SU-DHL-6 (cell line): ENCODE measurements around the gene TMEM63B.

Experiments
- EZH2phosphoT487 ChIP-seq: fragments of 200-600 bp; sonication (generic), shearing (Covaris generic); conservative IDR thresholded peaks from 2 replicates; pipeline ENCODE4 v1.6.1; 2018; ENCODE audit warnings: mild to moderate bottlenecking, antibody characterized with exemption, low read length, moderate library complexity, mixed read lengths
- TF ChIP-seq, protein P1 (sequence below): fragments of 200-600 bp; sonication (generic); IDR thresholded peaks from one replicate; pipeline ENCODE4 v1.5.1; 2017; ENCODE audit warnings: antibody characterized with exemption, mild to moderate bottlenecking, low read length, moderate library complexity; ENCODE audit not compliant: insufficient read depth, poor library complexity, severe bottlenecking

DNA sequence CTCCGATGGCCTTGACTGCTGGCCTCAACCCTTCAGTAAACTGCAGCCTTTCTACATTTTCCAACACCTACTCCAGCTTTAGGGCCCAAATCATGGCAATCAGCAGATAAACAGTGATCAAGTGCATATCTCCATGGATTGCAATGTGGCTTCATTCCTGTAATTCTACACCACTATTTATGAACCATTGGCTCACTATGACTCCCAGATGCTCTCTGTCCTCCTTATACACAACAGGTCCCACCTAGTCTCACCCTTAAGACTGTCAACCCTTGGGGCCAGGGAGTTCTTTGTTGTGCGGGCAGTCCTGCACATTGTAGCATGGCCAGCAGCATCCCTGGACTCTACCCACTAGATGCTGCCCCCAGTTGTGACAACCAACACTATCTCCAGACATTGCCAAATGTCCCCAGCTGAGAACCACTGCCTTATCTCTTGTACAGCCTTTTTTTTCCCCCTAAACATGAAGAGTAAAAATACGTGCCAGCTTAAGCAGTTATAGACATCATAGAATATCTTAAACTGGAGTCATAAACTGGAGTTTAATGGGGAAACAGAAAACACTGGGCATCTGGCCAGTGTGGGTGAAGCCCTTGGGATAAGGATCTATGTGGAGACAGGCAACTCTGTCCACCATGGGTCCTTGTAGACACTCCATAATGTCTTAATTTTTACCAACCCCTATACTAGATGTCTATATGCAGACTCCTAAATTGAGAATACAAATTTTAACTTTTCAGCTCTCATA, 21.2 kb upstream of the TMEM63B start:
- TF ChIP-seq, protein P1, sequence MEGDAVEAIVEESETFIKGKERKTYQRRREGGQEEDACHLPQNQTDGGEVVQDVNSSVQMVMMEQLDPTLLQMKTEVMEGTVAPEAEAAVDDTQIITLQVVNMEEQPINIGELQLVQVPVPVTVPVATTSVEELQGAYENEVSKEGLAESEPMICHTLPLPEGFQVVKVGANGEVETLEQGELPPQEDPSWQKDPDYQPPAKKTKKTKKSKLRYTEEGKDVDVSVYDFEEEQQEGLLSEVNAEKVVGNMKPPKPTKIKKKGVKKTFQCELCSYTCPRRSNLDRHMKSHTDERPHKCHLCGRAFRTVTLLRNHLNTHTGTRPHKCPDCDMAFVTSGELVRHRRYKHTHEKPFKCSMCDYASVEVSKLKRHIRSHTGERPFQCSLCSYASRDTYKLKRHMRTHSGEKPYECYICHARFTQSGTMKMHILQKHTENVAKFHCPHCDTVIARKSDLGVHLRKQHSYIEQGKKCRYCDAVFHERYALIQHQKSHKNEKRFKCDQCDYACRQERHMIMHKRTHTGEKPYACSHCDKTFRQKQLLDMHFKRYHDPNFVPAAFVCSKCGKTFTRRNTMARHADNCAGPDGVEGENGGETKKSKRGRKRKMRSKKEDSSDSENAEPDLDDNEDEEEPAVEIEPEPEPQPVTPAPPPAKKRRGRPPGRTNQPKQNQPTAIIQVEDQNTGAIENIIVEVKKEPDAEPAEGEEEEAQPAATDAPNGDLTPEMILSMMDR, result no peak
- TF ChIP-seq EZH2phosphoT487, result no peak
